Right lobe of liver (tissue), 6 donors: Measurements from ENCODE around the gene ALDH16A1. TPM values are rescaled to one million over a fixed set of nuclear protein-coding genes. Genes with fewer than 3 reads are reported as not detected.

Experiments used
- ATAC-seq, 4 donors: fragments of 200-7000 bp; cut with Tn5 transposase; one replicate each; pipeline ENCODE4 v1.9.1; 2020; ENCODE audit warnings: mild to moderate bottlenecking in 4 of 4, moderate library complexity in 4 of 4
- DNase-seq, 3 donors: peaks; one replicate each; pipeline ENCODE4 v3.0.0-alpha.2; 2020
- H3K27ac ChIP-seq, 3 donors: fragments of 200-600 bp; one replicate each; pipeline ENCODE4 v1.8.0; 2022
- H3K27me3 ChIP-seq, 2 donors: fragments of 200-600 bp; one replicate each; pipeline ENCODE4 v1.8.0; 2022
- H3K36me3 ChIP-seq, 4 donors: fragments of 200-600 bp; sonication (generic) in 1 of 4; one replicate each; pipeline versions ENCODE4 v1.5.1 to v1.8.0; 2017 to 2022; ENCODE audit warnings: control low read depth in 1 of 4
- H3K4me1 ChIP-seq, 4 donors: fragments of 200-600 bp; sonication (generic) in 1 of 4; one replicate each; pipeline versions ENCODE4 v1.5.1 to v1.8.0; 2017 to 2022; ENCODE audit warnings: control low read depth in 1 of 4
- H3K4me3 ChIP-seq, 3 donors: fragments of 200-600 bp; one replicate each; pipeline ENCODE4 v1.8.0; 2022
- H3K9me3 ChIP-seq, 4 donors: fragments of 200-600 bp; sonication (generic) in 1 of 4; one replicate each; pipeline versions ENCODE4 v1.5.1 to v1.8.0; 2017 to 2022; ENCODE audit warnings: control low read depth in 1 of 4
- POLR2A ChIP-seq: fragments of 450-650 bp; IDR thresholded peaks from one replicate; pipeline ENCODE4 v1.6.1; 2017; ENCODE audit warnings: antibody characterized with exemption, mild to moderate bottlenecking
- WGBS: methylation state at CpG from one replicate; pipeline ENCODE4 v1.1.6; 2018; ENCODE audit warnings: low coverage, low lambda C conversion rate; ENCODE audit not compliant: insufficient coverage; ENCODE audit errors: missing lambda C conversion rate; 5-methylcytosine and 5-hydroxymethylcytosine counted together
- intact Hi-C, 2 donors: fragments of 100-400 bp; cut with DNase I; formaldehyde crosslinking; loops; one replicate each; pipeline versions ENCODE4 v1.11.2 to v1.14.1; 2022
- total RNA-seq, 6 experiments: library from RNA; depleted of rRNA in 2 of 6; stranded (reverse); fragments of >200 nt in 2 of 6; fragmentation: NEBNext Ultra II Directional in 3 of 6; extraction: Animal tissue kit (Norgen Biotek cat#: 25700) in 3 of 6; gene quantifications; one replicate each; pipeline versions ENCODE4 v1.1.0 to v1.2.4, GENCODE V29; 2016 to 2023
- TF ChIP-seq, protein P1 (sequence below), 4 donors: fragments of 200-600 bp in 3 of 4; fragments of 450-650 bp in 1 of 4; IDR thresholded peaks; one replicate each; pipeline versions ENCODE4 v1.5.1 to v1.8.0; 2016 to 2022; ENCODE audit warnings: antibody characterized with exemption in 4 of 4, mild to moderate bottlenecking in 2 of 4
- donor health status: DM: no; HTN: yes; CAD: no.
- donor health status: DM: no; HTN: no; CAD: no.
- donor health status: DM: no; HTN: no; CAD: no.
- donor health status: DM: no; HTN: yes; CAD: no.
- donor health status: DM: no; HTN: yes; CAD: no.

The ALDH16A1 gene
- total RNA-seq, 6 experiments from 2014 or later = 14.4 to 29.6 (median 19.8) TPM

DNA sequence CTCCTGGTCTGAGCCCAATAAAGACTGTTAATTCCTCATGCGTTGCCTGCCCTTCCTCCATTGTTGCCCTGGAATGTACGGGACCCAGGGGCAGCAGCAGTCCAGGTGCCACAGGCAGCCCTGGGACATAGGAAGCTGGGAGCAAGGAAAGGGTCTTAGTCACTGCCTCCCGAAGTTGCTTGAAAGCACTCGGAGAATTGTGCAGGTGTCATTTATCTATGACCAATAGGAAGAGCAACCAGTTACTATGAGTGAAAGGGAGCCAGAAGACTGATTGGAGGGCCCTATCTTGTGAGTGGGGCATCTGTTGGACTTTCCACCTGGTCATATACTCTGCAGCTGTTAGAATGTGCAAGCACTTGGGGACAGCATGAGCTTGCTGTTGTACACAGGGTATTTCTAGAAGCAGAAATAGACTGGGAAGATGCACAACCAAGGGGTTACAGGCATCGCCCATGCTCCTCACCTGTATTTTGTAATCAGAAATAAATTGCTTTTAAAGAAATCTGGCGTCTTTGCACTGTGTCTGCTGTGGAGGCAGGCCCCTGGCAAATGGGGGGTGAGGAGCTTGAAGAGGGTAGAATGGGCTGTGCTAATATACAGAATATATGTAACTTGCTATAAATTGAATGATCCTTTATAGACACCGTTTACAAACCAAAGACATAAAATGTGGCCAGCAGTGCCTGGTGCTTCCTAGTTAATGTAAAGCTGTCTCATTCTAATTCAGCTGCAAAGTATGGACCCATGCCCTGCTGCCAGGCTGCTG, 39.0 kb downstream of the ALDH16A1 start:
- Histone ChIP-seq H3K4me3 (no peak overlapping the region), H3K27ac (no peak overlapping the region), H3K4me1 (peaks cover 0 to 14% (median 5%) of the 10 kb centered on the region in 4 donors), H3K36me3 (peaks cover 15 to 40% (median 27%) of the 10 kb centered on the region in 4 donors), H3K27me3 (no peaks in the 10 kb centered on the region), H3K9me3 (no peaks in the 10 kb centered on the region)
- intact Hi-C loops = no loop called here
- TF ChIP-seq, protein P1, sequence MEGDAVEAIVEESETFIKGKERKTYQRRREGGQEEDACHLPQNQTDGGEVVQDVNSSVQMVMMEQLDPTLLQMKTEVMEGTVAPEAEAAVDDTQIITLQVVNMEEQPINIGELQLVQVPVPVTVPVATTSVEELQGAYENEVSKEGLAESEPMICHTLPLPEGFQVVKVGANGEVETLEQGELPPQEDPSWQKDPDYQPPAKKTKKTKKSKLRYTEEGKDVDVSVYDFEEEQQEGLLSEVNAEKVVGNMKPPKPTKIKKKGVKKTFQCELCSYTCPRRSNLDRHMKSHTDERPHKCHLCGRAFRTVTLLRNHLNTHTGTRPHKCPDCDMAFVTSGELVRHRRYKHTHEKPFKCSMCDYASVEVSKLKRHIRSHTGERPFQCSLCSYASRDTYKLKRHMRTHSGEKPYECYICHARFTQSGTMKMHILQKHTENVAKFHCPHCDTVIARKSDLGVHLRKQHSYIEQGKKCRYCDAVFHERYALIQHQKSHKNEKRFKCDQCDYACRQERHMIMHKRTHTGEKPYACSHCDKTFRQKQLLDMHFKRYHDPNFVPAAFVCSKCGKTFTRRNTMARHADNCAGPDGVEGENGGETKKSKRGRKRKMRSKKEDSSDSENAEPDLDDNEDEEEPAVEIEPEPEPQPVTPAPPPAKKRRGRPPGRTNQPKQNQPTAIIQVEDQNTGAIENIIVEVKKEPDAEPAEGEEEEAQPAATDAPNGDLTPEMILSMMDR (IDR thresholded peaks at IDR 0.05) = no peak
- no peak for TF ChIP-seq POLR2A
- no peak for DNase-seq
- ATAC-seq = no peak
- WGBS = 65% methylated on average over 6 of the region's 7 CpGs

- peaks cover 0 to 19% (median 11%) of the 10 kb centered on the region in 4 donors for H3K4me1 ChIP-seq
- H3K36me3 ChIP-seq = peaks cover 15 to 45% (median 31%) of the 10 kb centered on the region in 4 donors
Measured at GRCh38 chr19:49492573-49493405, 39.8 kb downstream of the ALDH16A1 start.

DNA sequence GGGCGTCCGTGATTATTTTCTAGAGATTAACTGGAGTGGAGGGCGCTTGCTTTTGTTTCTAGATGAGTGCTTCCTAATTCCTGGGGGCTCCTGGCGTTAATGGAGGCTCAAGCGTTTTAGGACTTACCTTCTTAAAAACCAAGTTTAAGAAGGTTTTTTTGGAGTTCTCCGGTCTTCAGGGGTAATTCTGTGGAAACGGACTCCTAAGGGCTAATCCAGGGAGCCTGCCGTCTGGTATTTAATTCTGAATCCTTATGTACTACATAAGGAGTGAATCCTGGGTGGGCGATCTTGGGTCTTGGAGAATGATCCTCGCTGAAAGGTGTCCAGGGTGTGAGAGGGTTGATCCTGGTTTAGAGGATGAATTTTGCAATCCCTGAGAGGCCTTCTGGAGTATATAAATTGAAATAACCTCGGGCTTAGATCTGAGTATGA, 43.6 kb downstream of the ALDH16A1 start:
- H3K4me1 ChIP-seq = peaks cover 0 to 15% (median 10%) of the 10 kb centered on the region in 4 donors
- H3K4me3 ChIP-seq = peak overlapping the region; percentile 71 to 83 (median 79)
- H3K36me3 ChIP-seq = peaks cover 9 to 45% (median 26%) of the 10 kb centered on the region in 4 donors
- H3K27me3 ChIP-seq = no peaks in the 10 kb centered on the region
- intact Hi-C loops = no loop called here
- DNase-seq = no peak
- ATAC-seq = no peak
- 0% methylated on average over 9 of the region's 11 CpGs for WGBS
- peak overlapping the region; percentile 60 to 91 (median 84) for H3K27ac ChIP-seq
- no peaks in the 10 kb centered on the region for H3K9me3 ChIP-seq
- TF ChIP-seq, protein P1 (IDR thresholded peaks at IDR 0.05) = no peak
- no peak for TF ChIP-seq POLR2A

More at GRCh38 chr19:49492573-49493405, 39.8 kb downstream of the ALDH16A1 start:
- DNase-seq (no peak), ATAC-seq (no peak)
- Histone ChIP-seq H3K9me3 (no peaks in the 10 kb centered on the region), H3K27me3 (no peaks in the 10 kb centered on the region), H3K27ac (no peak overlapping the region), H3K4me3 (no peak overlapping the region)
- TF ChIP-seq POLR2A = no peak
- TF ChIP-seq, protein P1 (IDR thresholded peaks at IDR 0.05) = no peak
- WGBS = 70% methylated on average over 8 of the region's 12 CpGs
- intact Hi-C loops = no loop called here

- DNase-seq (peak in 1 of 3 donors; percentile 65), ATAC-seq (peak in 1 of 4 donors; percentile 5)
- intact Hi-C loops = no loop called here
- peaks cover 2 to 38% (median 19%) of the 10 kb centered on the region in 4 donors for H3K36me3 ChIP-seq
- 20% methylated on average over 15 of the region's 22 CpGs for WGBS
- peak overlapping the region; percentile 71 to 83 (median 79) for H3K4me3 ChIP-seq
- no peaks in the 10 kb centered on the region for H3K9me3 ChIP-seq
- peaks cover 0 to 15% (median 10%) of the 10 kb centered on the region in 4 donors for H3K4me1 ChIP-seq
- no peaks in the 10 kb centered on the region for H3K27me3 ChIP-seq
- peak; percentile 36 for TF ChIP-seq POLR2A
- TF ChIP-seq, protein P1 (IDR thresholded peaks at IDR 0.05) = no peak
- peak overlapping the region; percentile 60 to 91 (median 84) for H3K27ac ChIP-seq
Measured at GRCh38 chr19:49497047-49497788, 44.2 kb downstream of the ALDH16A1 start.
